SU-DHL-6 (cell line): ENCODE measurements around the gene MAP2K5.

Source experiments
- EZH2phosphoT487 ChIP-seq: fragments of 200-600 bp; sonication (generic), shearing (Covaris generic); conservative IDR thresholded peaks from 2 replicates; pipeline ENCODE4 v1.6.1; 2018; ENCODE audit warnings: mild to moderate bottlenecking, antibody characterized with exemption, low read length, moderate library complexity, mixed read lengths
- TF ChIP-seq, protein P1 (sequence below): fragments of 200-600 bp; sonication (generic); IDR thresholded peaks from one replicate; pipeline ENCODE4 v1.5.1; 2017; ENCODE audit warnings: antibody characterized with exemption, mild to moderate bottlenecking, low read length, moderate library complexity; ENCODE audit not compliant: insufficient read depth, poor library complexity, severe bottlenecking

- TF ChIP-seq, protein P1, sequence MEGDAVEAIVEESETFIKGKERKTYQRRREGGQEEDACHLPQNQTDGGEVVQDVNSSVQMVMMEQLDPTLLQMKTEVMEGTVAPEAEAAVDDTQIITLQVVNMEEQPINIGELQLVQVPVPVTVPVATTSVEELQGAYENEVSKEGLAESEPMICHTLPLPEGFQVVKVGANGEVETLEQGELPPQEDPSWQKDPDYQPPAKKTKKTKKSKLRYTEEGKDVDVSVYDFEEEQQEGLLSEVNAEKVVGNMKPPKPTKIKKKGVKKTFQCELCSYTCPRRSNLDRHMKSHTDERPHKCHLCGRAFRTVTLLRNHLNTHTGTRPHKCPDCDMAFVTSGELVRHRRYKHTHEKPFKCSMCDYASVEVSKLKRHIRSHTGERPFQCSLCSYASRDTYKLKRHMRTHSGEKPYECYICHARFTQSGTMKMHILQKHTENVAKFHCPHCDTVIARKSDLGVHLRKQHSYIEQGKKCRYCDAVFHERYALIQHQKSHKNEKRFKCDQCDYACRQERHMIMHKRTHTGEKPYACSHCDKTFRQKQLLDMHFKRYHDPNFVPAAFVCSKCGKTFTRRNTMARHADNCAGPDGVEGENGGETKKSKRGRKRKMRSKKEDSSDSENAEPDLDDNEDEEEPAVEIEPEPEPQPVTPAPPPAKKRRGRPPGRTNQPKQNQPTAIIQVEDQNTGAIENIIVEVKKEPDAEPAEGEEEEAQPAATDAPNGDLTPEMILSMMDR = no peak
- no peak for TF ChIP-seq EZH2phosphoT487
These were observed 165.2 kb downstream of the MAP2K5 start for GRCh38 chr15:67707520-67708283.
